OCI-LY7 (cell line): Measurements from ENCODE around the gene ZNF138. TPM values are rescaled to one million over a fixed set of nuclear protein-coding genes. Genes with fewer than 3 reads are reported as not detected.

Experiments
- BruUV-seq: library from RNA; stranded (reverse); fragments of 400-500 nt; replicated peaks from 2 replicates; lab custom pipeline; 2021; lab: Mats Ljungman, UMichigan
- CTCF ChIA-PET: fragments of 300-600 bp; sonication (Branson Sonifier 250); formaldehyde crosslinking; loops from one replicate; lab custom pipeline; 2022; ENCODE audit warnings: antibody characterized with exemption; ENCODE audit not compliant: unreplicated experiment; lab: Charles Lee
- POLR2A ChIA-PET: fragments of 300-600 bp; sonication (Branson Sonifier 250); formaldehyde crosslinking; loops from one replicate; lab custom pipeline; 2022; ENCODE audit warnings: antibody characterized with exemption; lab: Charles Lee
- DNase-seq: peaks from one replicate; pipeline ENCODE4 v3.0.0-alpha.2; 2015; ENCODE audit warnings: low spot score
- H2AFZ ChIP-seq: fragments of 200-600 bp; sonication (generic), shearing (Covaris generic); 2 replicates; pipeline ENCODE4 v1.6.1; 2014; ENCODE audit warnings: mild to moderate bottlenecking, antibody characterized with exemption, low read length, moderate library complexity
- H3K27ac ChIP-seq: fragments of 200-600 bp; sonication (generic); 2 replicates; pipeline ENCODE4 v1.5.1; 2014; ENCODE audit warnings: mixed run types, low read depth, mild to moderate bottlenecking, moderate library complexity, low read length, inconsistent platforms; ENCODE audit not compliant: poor library complexity, severe bottlenecking
- H3K36me3 ChIP-seq: fragments of 200-600 bp; sonication (generic); 2 replicates; pipeline ENCODE4 v1.6.1; 2014; ENCODE audit warnings: mild to moderate bottlenecking, antibody characterized with exemption, low read length, moderate library complexity, mixed read lengths; ENCODE audit not compliant: insufficient read depth
- H3K4me1 ChIP-seq: fragments of 200-600 bp; sonication (generic); 2 replicates; pipeline ENCODE4 v1.5.1; 2014; ENCODE audit warnings: mild to moderate bottlenecking, low read length; ENCODE audit not compliant: insufficient read depth, poor library complexity, severe bottlenecking
- H3K4me2 ChIP-seq: fragments of 200-600 bp; sonication (generic); 2 replicates; pipeline ENCODE4 v1.6.1; 2014; ENCODE audit warnings: mild to moderate bottlenecking, low read length
- H3K4me3 ChIP-seq: fragments of 200-600 bp; sonication (generic); 2 replicates; pipeline ENCODE4 v1.5.1; 2014; ENCODE audit warnings: mild to moderate bottlenecking, low read depth, low read length; ENCODE audit not compliant: poor library complexity, severe bottlenecking
- H3K79me2 ChIP-seq: fragments of 200-600 bp; sonication (generic); 2 replicates; pipeline ENCODE4 v1.6.1; 2016; ENCODE audit warnings: low read depth, mild to moderate bottlenecking, low read length, moderate library complexity, mixed read lengths; ENCODE audit not compliant: insufficient read depth
- H3K9me2 ChIP-seq: fragments of 200-600 bp; sonication (generic); 2 replicates; pipeline ENCODE4 v1.6.1; 2016; ENCODE audit warnings: mild to moderate bottlenecking, low read length, mixed read lengths; ENCODE audit not compliant: insufficient read depth
- H3K9me3 ChIP-seq: fragments of 200-600 bp; sonication (generic); 2 replicates; pipeline ENCODE4 v1.6.1; 2014; ENCODE audit warnings: mild to moderate bottlenecking, mixed run types, low read length, mixed read lengths
- H4K20me1 ChIP-seq: fragments of 200-600 bp; sonication (generic); 2 replicates; pipeline ENCODE4 v1.6.1; 2014; ENCODE audit warnings: mild to moderate bottlenecking, antibody characterized with exemption, low read length, moderate library complexity, mixed read lengths; ENCODE audit not compliant: insufficient read depth
- CTCF ChIP-seq: fragments of 200-600 bp; sonication (generic); conservative IDR thresholded peaks from 2 replicates; pipeline ENCODE4 v1.5.1; 2014; ENCODE audit warnings: mild to moderate bottlenecking, antibody characterized with exemption, low read length, moderate library complexity, mixed read lengths
- EZH2phosphoT487 ChIP-seq: fragments of 200-600 bp; sonication (generic); IDR thresholded peaks from 2 replicates; pipeline ENCODE4 v1.6.1; 2018; ENCODE audit warnings: low read depth, borderline replicate concordance, mild to moderate bottlenecking, mixed run types, antibody characterized with exemption, low read length, moderate library complexity, mixed read lengths
- intact Hi-C: fragments of 100-400 bp; cut with micrococcal nuclease; formaldehyde crosslinking; loops from one replicate; pipeline ENCODE4 v1.10.0; 2022; ENCODE audit not compliant: unreplicated experiment
- total RNA-seq, 2 experiments: library from RNA; depleted of rRNA in 1 of 2; stranded (reverse); fragments of >200 nt in 1 of 2; shearing (Covaris generic) in 1 of 2; gene quantifications; 2 replicates each; pipeline ENCODE4 v1.2.3, GENCODE V29; 2014 to 2022

Gene ZNF138
- total RNA-seq, 2 experiments from 2014 or later: 23.5 to 25.6 TPM

DNA sequence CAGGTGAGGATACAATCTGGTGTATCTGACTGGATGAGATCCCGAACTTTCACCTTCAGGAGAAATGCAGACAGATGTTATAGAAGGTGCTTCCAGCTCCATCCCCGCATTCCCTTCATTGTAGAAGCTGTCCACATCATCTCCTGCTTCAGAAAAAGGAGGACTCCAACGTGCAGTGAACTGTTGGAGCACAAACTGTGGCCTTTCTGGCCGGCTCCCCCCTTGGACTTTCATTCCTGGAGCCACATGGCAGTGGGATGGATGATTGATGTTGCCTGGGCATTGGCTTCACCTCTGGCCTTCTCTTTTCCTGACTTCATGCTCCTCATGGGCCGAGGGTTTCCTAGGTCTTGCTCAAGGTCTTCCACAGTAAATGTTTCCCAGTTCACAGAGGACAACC is 79.3 kb downstream of the ZNF138 start:
- H2AFZ ChIP-seq: no peak overlapping the region
- no peaks in the 10 kb centered on the region for H3K79me2 ChIP-seq
- BruUV-seq: no TSS peak
- ChIA-PET CTCF (no interaction called here), POLR2A (no interaction called here)
- TF ChIP-seq EZH2phosphoT487: no peak
- H4K20me1 ChIP-seq: no peaks in the 10 kb centered on the region
- H3K36me3 ChIP-seq: no peaks in the 10 kb centered on the region
- H3K9me3 ChIP-seq: no peaks in the 10 kb centered on the region
- intact Hi-C loops: no loop called here
- no peaks in the 10 kb centered on the region for H3K9me2 ChIP-seq
- no peak for DNase-seq
- H3K27ac ChIP-seq: no peak overlapping the region
- H3K4me1 ChIP-seq: no peaks in the 10 kb centered on the region
- H3K4me3 ChIP-seq: no peak overlapping the region
- H3K4me2 ChIP-seq: no peak overlapping the region

DNA sequence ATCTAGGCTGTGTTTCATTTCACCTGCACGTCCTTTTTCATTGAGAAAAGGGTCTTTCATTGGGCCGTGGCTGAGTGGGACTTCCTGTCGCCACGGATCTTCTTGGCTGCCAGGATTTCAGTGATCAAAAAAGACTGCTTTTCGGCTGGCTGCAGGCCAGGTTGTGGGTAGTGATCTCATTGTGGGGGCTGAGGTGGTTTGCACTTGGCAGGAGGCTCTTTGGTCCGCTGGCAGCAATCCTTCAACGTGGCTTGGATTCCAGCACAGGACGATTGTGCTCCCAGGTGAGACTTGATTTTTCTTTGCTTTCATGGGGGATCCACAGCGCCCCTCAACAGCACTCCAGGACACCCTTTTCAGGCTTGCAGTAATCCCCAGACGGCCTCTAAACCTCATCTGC is 79.9 kb downstream of the ZNF138 start:
- Histone ChIP-seq H4K20me1 (no peaks in the 10 kb centered on the region), H3K9me2 (no peaks in the 10 kb centered on the region), H3K4me3 (no peak overlapping the region), H3K4me1 (no peaks in the 10 kb centered on the region), H3K27ac (no peak overlapping the region), H3K9me3 (no peaks in the 10 kb centered on the region), H3K36me3 (no peaks in the 10 kb centered on the region), H3K79me2 (no peaks in the 10 kb centered on the region), H2AFZ (no peak overlapping the region), H3K4me2 (no peak overlapping the region)
- BruUV-seq: no TSS peak
- ChIA-PET POLR2A (no interaction called here), CTCF (no interaction called here)
- intact Hi-C loops: loop anchor here (2.0 kb wide), 1 partner anchor 21 kb away; no protein-coding TSS in a partner anchor
- TF ChIP-seq CTCF (no peak), EZH2phosphoT487 (no peak)
- DNase-seq: no peak

- Histone ChIP-seq H3K4me1 (no peaks in the 10 kb centered on the region), H3K4me2 (no peak overlapping the region), H2AFZ (no peak overlapping the region), H3K27ac (no peak overlapping the region), H3K4me3 (no peak overlapping the region), H3K9me2 (no peaks in the 10 kb centered on the region), H3K9me3 (no peaks in the 10 kb centered on the region), H3K79me2 (no peaks in the 10 kb centered on the region), H3K36me3 (no peaks in the 10 kb centered on the region), H4K20me1 (no peaks in the 10 kb centered on the region)
- intact Hi-C loops: loop anchor here (2.0 kb wide), 1 partner anchor 22 kb away; no protein-coding TSS in a partner anchor
- no peak for DNase-seq
- CTCF ChIA-PET: no interaction called here
- no TSS peak for BruUV-seq
- POLR2A ChIA-PET: no interaction called here
- no peak for TF ChIP-seq CTCF
Observed at GRCh38 chr7:64874562-64875250, 80.5 kb downstream of the ZNF138 start.
